HG02870 (cell line): Measurements from ENCODE around the gene PFDN1.

Experiments
- ATAC-seq: cut with Tn5 transposase; IDR thresholded peaks from one replicate; pipeline ENCODE4 v1.9.1; 2021; ENCODE audit warnings: mild to moderate bottlenecking, moderate library complexity; ENCODE audit not compliant: unreplicated experiment

The PFDN1 gene

DNA sequence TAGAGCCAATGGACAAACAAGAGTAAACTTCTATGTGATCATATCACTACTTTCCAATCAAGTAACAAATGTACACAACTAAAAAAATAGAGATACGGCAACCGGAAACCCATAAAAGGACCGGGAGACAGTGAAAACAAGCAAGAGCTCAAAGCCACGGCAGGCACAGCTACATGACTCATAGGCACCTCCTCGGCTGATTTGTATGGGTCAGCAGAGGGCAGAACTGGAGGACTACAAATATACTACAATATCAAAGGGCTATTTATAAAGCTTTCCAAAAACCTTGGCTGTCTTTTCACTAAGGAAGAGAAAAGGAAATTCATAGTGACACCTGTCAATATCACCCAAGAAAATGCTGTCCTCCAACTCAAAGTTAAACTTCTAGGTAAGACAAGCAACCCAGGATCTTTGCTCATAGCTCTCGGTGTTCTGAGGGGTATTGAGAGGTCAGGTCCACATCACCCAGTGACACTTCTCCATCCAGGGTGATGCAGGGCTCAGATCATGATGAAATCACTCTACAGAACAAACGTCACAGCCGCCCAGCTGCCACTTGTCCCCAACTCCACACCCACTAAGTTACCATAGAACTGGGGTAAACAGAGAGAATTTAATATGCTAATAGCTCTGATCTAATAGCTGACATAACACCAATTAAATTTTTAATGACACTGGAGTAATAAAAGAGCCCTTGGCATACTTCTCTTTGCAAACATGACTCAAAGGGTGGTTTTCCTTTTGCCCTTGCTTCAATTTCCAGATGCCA, 41.3 kb downstream of the PFDN1 start:
- no peak for ATAC-seq

DNA sequence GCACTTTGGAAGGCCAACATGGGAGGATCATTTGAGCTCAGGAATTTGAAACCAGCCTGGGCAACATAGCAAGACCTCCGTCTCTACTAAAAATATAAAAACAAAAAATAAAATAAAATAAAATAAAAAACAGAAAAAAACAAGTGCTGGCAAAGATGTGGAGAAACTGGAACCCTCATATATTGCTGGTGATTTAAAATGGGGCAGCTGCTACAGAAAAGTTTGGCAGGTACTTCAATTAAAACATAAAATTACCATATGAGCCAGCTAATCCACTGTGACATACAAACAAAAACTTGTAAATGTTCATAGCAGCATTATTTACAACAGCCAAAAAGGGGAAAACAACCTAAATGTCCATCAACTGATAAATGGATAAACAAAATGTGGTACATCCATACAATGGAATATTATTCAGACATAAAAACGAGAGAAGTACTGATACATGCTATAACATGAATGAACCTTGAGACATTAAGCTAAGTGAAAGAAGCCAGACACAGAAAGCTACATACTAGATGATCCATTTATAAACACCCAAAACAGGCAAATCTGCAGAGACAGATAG, 42.7 kb downstream of the PFDN1 start:
- no peak for ATAC-seq

- no peak for ATAC-seq
Measured at GRCh38 chr5:140259500-140259899, 43.4 kb downstream of the PFDN1 start.

DNA sequence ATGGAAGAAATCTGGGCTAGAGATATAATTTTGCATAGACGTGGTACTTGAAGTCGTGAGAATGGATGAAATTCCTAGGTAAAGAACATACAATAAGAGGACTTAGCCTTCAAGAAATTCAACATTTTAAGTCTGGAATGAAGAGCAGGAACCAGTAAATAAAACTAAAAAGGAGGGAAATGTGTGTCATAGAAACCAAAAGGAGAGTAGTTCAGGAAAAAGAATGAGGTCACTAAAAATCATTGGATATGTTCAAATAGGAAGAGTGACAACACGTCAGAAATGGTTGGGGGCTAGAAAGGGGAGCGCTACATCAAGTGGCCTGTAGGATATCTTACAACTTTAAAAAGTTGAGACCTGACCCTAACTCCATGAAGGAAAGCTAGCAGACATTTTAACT, 44.0 kb downstream of the PFDN1 start:
- ATAC-seq: no peak

DNA sequence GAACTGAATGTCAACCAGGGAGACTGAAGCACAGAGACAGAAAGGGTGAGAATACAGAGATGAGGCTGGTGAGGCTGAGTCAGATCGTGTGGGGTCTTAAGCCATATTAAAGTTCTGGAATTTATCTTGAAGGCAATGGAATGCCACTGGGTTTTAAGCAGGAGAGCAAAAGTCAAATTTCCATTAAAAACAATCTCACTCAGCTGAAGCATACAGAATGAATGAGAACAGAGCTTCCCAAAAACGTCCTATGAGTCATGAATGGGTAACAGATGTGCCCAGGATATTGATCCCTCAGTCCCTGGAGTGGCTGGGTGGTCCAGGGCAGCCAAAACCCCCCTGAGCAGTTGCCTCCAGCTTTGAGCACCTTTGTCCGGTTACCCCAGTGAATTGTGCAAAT, 44.9 kb downstream of the PFDN1 start:
- no peak for ATAC-seq

GRCh38 chr5:140256726-140257125, 46.2 kb downstream of the PFDN1 start:
- no peak for ATAC-seq

DNA sequence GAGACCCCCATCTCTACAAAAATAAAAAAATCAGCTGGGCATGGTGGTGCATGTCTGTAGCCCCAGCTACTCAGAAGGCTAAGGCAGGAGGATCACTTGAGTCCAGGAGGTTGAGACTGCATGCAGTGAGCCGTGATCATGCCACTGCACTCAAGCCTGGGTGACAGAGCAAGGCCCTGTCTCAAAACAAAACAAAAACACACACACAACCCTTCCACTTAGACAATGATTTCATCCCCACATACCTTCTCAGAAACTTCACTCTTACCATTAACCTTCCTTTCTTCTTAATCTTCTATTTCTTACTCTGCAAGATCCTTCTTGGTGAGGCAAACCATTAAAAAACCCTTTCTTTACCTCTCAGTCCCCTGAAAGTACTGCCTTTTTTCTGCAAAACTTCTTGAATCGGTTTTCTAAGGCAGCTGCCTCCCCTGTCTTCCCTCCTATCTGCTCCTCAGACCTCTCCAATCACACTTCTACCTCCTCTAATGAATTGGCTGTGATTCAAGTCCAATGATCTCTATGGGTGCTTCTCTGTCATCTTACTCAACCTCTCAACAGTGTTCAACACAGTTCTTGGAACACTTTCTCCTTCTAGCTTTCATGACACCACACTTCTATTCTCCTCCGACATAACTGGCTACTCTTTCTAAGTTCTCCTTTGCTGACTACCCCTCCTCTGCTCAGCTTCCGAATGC, 47.3 kb downstream of the PFDN1 start:
- ATAC-seq: no peak

DNA sequence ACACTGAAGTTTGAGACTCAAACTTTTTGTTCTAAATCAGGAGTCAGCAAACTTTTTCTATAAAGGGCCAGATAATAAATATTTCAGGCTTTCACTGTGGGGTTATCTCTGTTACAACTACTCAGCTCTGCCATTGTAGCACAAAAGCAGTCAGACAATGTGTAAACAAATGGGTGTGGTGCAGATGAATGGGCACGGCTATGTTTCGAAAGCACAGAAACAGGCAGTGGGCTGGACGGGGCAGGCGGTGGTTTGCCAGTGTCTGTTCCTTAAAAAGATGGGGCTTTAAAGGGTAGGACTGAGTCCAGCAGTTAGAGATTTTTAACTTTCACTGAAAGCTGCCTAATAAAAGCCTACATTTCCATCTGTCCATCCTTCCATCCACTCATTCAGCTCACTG, 48.9 kb downstream of the PFDN1 start:
- no peak for ATAC-seq

DNA sequence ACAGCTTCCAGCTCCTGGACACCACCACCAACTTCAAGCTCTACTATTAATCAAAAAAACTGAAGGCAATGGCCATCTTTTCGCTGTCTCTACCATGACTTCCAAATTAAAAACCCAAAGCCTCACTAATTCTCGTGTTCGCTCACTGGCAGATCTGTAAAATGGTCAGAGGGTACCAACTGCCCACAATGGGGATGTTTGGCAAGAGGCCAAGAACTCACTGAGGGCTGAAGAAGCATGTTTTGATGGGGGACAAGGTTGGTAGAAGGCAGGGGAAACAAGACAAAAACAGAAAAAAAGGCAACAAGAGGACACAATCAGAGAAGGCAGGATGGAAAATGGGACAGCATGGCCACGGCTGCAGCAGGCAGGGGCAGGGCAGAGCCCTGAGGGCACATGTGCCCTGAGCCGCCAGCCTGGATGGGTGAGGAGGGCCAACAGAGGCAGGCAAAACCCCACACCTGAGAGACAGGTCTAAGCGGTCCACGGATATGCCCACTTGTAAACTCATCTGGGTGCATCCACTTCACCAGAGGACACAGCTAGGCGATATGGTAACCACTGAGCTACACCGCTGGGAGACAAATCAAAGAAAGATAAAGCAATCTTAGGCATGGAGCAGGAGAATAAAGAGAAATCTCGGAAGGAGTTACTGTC, 50.3 kb downstream of the PFDN1 start:
- ATAC-seq: no peak

DNA sequence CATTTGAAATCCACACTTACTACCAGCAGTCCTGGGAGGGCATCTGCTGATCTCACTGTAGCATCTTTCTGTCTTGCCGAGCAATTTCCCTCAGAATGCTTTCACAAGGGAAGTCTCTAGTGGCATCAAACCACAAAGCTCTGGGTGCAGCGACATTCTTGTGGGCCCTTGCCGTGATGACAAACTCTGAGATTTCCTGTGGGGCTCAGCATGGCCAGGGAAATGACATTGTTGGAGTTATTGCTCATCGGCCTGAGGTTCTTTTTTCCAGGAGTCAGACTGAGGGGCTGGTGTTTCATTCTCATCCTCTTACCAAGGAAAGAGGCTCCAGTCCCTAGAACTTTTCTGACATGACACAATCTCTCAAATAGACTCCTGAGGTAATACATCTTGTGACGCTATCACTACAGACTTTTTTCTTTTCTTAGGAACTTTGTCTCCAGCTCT, 51.4 kb downstream of the PFDN1 start:
- no peak for ATAC-seq

DNA sequence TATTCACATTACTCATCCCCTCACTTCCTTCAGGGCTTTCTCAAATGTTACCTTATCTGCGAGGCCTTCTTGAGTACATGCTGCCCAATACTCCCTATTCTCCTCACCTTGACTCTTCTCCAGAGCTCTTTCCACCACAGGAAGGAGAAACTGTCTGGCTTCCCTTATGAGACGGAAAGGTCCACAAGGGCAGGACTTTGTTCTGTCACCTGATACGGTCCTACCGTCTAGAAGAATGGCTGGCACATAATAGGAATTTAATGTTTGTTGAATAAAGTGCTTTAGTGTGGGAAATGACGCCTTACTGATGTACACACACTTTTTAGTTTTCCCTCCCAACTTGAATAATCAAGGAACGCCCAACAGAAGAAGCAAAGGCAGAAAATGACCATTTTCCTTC, 52.5 kb downstream of the PFDN1 start:
- no peak for ATAC-seq

GRCh38 chr5:140249536-140249935, 53.4 kb downstream of the PFDN1 start:
- no peak for ATAC-seq

DNA sequence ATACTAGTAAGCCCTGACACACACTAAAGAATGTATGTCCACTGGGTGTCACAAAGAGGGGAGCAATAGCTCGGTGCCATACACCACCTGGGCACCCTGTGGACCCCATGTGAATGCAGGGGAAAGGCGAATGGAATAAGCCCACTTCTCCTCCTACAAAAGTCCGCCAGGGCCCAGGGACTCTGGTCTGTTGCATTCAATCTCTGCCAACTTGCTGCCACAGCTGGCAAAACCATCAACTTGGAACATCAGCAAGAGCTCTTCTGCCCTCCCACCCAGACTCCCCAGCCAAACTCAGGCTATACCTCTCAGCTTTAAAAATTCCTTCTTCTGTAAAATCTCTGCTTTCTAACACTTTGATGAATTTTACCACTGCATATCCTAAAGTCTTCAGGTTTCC, 54.5 kb downstream of the PFDN1 start:
- no peak for ATAC-seq

GRCh38 chr5:140246378-140247122, 56.4 kb downstream of the PFDN1 start:
- no peak for ATAC-seq

GRCh38 chr5:140245926-140246325, 57.0 kb downstream of the PFDN1 start:
- ATAC-seq: no peak

- ATAC-seq: no peak
Measured at GRCh38 chr5:140245341-140245740, 57.6 kb downstream of the PFDN1 start.

DNA sequence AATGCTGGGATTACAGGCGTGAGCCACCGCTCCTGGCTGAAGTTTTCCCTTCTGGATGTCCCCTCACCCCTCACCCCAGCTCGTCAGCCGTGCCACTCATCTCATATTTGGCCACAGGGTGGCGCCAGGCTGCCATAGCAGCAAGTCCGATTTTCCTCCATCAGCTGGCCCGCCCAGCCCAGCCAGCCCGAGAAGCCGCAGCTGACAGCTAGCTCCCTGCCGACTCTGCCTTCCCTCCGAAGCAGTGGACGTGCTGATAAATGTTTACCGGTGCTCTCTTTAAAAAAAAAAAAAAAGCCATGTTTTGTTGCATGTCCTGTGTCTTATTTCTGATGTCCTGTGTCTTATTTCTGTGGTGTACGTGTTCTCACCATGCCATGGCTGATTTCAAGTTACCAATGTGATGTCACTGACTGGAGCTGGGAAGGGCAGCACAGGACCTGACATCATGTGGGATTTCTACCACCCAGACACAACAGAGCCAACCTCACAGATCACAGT, 58.3 kb downstream of the PFDN1 start:
- peak; percentile 69 for ATAC-seq

GRCh38 chr5:140243706-140244250, 59.1 kb downstream of the PFDN1 start:
- no peak for ATAC-seq

DNA sequence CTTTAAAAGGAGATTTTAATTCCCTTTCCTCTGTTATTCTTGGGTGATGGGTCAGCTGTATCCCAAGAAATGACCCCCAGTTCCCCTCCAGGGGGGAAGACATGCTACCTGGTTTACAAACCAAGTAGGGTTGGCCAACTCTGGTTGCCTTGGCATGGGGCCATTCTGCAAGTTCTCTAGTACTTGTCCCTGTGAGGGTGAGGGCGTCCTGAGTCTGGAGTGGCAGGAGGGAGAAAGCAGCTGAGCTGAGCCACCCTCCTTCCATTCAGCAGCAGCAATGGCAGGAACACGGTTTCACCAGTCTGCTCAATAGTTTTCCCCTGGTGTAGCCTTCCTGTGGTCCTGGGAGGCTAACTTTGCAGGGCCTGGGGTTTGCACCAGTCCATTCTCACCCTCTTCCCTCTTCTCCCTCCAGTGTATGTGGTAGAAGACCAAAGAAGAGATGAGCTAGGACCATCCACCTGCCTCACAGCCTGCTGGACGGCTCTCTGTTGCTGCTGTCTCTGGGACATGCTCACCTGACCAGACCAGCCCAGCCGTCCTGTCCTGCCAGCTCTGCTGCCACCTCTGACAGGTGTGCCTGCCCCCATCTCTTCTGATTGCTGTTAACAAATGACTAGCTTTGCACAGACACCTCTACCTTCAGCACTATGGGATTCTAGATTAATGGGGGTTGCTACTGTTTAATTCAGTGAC, 59.9 kb downstream of the PFDN1 start:
- ATAC-seq: no peak

GRCh38 chr5:140242099-140242498, 60.8 kb downstream of the PFDN1 start:
- no peak for ATAC-seq
